Right forelimb (tissue), 1 donor: ENCODE results near the gene TWIST1.

Source experiments
- DNase-seq: peaks from one replicate; pipeline ENCODE4 v3.0.0-alpha.2; 2018

TWIST1 gene

DNA sequence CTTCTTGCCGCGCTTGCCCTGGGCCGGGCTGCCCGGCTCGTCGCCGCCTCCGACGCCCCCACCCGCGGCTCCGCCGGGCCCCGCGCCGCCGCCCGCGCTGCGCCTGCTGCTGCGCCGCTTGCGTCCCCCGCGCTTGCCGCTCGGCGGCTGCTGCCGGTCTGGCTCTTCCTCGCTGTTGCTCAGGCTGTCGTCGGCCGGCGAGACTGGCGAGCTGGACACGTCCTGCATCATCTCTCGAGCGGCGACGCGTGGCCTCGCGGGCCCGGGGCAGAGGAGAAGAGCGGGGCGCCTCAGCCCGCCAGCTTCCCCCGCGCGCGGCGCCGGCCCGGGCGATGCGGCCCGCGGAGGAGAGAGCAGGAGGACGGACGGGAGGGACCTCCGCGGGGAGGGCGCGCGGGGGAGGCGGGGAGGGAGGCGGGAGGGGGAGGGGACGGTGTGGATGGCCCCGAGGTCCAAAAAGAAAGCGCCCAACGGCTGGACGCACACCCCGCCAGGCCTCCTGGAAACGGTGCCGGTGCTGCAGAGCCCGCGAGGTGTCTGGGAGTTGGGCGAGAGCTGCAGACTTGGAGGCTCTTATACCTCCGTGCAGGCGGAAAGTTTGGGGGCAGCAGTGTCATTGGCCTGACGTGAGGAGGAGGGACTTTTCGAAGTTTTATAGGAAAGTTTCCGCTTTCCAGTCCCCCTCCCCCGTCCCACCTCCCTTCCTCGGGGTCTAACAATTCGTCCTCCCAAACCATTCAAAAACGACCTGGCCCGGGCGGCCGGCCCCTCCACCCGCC, at the start of gene TWIST1:
TWIST1 (minus strand) TSS at position 546 of the 779 bp plus-strand sequence; CDS start at position 231, 315 bp downstream.
- peak; percentile 93 for DNase-seq

DNA sequence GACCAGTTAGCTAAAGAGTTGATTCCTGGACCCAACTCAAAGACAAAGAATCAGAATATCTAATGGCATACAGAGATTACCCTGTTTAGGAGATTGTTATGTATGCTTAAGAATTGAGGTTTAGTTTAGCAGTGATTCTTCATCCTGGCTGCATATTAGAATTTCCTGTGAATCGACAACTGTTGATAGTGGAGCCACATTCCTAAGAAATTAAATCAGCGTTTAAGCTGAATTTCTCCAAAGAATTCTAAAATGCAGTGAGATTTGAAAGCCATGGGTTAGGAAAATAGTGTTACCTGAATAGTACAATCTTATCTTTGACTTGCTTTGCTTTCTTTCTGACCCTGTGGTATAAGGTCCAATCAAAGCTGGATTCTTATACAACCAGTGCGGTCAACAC, 44.2 kb upstream of the TWIST1 start:
- DNase-seq, result no peak

DNA sequence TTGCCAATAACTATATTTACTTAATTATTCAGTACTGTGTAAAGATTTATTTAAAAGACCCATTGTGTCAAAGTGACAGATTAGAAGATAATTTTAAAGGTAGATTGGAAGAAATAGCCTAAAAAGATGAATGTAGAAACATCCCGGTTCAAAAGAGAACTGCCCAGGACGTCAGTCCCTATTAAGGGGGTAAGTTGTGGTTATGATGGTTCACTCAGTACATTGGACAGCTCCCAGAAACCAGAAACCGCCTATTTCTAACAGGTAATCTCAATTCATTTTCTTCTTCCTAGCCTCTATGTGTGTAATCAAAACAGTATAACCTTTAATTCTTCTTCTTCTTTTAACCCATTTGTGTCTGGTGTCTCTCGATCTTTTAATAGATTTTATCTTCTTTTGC, 29.3 kb upstream of the TWIST1 start:
- DNase-seq, result no peak

DNA sequence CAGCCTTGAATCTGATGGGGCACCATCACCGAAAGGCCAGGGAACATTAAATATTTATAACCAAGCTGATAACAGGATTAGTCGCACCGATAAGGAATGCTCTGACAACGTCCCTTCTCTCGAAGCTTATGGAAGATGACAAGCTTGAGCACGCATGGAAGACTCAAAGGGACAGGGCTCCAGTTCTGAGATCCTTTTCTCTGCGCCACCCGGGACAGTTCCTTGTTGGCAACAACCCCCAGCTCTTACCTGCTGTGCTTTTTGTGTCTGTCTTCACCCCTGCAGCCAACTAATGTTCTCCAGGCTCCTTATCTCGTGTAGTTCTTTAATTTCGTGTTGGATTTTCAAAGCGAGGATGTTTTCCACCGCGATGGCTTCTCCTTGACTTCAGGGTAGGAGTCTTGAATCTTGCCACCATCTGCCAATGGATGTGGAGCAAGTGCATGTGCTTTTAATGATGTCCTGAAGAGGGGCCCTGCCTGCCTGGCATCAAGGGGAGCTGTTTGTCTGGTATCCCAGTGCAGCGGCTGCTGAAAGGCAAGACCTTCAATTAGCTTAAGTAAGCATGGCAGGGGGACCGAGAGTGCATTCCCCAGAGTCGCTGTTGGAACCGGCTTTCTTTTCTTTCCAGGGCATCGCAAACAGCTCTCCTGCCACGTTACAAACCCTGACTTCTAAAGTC, 28.1 kb upstream of the TWIST1 start:
- peak; percentile 42 for DNase-seq

DNA sequence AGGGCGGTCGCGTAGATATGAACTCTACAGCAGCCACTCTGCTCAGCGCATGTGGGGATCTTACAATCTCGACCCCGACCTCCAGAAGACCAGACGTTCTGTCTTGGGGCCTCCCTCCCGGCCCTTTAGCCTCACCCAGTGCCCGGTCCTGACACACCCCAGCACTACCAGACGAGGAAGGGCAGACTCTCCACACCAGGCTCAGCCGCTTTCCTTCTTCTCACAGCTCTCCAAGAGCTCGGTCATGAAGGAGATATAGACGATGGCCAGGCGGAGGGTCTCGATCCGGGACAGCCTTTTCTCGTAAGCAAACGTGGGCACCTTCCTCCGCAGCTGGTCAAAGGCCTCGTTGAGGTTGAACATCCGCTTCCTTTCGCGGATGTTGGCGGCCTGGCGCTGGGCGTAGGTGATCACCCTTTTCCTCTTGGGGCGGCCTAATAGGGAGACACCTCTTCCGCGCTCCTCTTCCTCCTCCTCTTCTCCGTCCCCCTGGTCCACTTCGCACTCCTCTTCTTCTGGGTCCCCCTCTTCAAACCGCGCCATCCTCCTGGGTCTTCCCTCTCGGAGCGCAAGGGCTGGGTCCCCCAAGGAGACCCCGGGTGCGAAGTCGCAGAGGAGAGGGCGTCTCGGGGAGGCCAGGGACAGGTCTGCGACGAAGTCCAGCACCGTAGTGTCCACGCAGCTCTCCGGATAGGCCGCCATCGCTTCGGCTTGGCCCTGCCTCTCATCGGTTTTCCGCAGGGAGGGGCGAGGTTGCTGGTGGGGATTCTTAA, 27.4 kb upstream of the TWIST1 start, which contains the start of gene FERD3L:
FERD3L (minus strand) TSS at position 761 of the 773 bp plus-strand sequence; CDS start at position 702, 59 bp downstream.
- DNase-seq, result peak; percentile 45

DNA sequence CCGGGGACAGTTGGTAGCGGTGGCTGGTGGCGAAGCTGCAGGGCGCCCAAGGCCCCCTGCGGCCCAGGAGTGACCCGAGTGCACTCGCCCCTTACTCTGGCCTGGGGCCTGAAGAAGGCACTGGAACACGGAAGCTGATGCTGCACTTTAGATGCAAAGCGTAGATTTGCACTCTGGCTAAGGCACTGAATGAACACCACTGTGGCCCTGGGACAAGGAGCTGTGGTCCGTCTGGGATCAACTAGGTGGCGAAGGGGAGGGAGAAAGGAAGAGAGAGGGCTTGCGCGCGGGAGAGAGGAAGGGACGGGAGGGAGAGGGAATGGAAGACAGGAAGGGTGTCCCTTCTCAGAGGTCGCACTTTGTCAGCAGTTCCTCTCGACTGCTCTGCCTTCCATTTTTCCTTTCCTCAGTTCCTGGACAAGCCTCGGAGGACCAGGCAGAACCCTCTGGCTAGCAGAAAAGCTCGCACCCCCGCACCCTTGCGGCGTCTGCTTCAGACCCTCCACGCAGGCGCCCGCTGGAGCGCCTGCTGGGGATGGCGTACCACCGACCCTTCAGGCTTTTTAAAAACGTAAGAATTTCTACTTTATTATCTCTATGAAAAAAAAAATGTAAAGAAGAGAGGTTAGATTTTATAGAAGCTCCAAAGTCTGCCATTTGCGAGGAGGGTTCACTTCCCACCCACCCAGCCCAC, 26.6 kb upstream of the TWIST1 start:
- DNase-seq, result peak; percentile 44

DNA sequence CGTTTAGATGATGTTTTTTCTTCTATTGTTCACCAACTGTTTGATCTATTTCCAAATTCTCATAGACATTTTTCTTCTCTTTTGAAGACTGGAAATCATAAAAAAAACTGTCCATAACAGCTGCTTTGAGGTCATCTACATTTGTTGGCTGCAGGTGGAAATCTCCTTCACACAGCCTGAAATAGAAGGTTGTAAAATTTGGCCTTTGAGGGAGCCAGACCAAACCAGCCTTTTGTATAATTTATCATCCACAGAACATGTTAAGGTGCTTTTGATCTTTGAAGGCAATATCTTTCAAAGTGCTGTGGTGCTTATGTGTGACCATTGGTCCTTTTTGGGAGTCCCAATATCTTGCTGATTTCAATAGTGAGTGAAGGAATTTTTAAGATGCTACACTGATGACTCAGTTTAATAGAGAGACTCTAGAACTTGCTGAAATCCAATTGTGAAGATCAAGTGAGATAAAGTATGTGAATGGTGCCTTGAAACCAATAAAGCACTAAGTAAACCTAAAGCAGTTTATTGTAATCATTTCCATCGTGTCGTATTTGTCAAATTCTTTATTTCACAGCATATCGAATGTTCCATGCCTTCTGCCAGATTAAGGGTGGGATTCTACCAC, 22.4 kb upstream of the TWIST1 start:
- no peak for DNase-seq

DNA sequence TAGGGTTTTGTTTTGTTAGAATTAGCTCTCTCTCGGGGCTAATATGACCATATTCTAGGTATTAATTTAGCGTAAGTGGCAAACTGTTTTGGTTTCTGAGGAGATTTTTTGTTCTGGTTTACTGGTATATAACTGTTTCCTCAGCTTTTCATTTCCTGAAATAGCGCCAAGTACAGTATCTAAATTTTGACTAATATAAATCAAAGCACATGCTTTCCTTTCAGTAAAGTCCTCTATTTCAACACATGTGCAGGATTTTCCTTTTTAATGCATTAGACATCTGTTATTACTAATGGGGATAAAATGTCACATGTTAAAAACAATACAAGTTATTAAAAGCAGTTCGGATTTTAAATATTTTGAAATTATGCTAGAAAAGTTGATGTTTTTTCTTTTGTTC, 16.4 kb upstream of the TWIST1 start:
- DNase-seq, result no peak

DNA sequence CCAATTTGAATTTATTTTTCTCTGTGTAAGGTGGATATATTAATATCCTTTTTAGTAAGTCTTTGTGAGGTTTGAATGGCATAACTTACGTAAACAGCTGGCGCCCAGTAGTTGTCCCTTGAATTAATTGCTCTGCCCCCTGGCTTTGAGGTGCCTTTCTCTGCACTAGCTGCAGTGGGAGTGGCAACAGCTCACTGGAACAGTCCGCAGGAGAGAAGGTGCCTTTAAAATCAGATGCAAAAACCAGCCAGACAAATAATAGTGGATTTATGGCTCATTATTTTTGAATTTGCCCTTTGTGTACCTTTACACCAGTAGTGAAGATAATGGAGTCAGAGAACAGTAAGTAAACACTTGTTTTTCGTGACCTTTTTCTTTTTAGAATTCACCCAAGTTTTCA, 16.0 kb upstream of the TWIST1 start:
- no peak for DNase-seq

DNA sequence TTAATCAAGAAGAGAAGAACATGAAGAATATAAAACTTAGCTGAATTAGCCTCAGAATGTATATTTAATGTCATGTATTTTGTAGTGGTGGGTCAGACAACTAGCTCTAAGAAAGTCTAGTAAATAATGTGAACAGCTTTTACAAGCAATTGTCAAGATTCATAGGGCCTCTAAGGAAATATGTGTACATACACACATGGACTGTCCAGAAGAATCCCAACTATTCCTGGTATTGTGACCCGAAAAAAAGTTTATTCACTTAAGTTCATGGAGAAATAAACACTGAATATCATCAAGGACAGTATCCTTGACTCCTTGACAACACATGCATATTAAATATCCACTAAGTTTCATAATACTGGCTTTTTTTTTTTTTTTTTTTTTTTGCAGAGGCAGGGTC, 11.4 kb upstream of the TWIST1 start:
- no peak for DNase-seq

DNA sequence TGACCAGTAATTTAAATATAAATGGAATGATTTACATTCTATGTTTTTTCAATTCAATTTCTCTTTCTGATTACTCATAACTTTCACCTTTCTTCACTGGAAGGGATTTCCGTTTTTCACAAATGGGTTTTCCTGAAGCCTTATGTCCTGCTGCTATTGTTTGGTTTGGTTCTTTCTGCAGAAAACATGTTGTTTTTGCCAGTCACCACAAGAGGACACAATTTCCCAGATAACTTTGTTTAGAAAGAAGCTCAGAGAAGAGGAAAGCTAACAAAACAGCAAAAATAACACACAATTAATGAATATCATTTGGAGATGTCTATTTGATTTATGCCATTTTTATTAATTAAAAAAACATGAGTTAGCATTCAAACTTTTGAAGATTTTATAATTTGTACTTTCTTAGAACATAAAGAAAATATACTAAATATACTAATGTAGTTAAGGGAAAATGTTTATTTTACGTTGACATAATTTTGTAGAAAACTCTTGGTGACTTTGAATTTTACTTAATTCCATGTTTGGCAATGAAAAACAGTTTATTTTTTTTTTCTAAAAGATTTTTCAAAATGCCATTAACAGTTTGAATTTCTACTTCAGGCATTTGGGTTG, 4.6 kb upstream of the TWIST1 start:
- DNase-seq, result no peak

DNA sequence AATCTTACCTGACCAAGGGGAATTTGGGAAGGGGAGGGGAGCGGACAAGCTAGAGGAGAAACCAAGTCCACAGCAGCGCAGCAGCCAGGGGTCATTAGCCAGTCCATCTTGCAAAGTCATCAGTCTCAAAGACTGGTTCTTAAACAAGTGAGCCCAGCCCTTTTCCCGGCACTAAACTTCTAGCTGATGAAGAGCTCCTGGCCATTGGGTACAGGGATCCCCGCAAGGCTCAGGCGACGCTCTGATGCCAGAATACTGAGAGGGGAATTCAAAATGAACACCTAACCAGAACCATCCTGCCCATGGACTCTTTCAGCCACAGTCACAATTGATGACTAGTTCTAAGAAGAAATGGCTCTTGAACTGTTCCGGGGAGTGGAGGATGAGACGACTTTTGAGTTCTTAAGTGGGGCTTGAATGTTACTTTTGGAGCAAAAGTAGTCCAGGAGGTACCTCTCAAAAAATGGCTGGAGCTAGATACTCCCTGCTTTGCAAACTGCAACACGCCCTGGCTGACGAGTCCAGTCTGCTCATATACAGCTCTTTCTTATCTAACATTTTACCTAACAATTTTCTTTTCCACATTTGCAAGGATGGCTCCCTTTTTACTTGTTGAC, 2.5 kb upstream of the TWIST1 start:
- peak; percentile 42 for DNase-seq

DNA sequence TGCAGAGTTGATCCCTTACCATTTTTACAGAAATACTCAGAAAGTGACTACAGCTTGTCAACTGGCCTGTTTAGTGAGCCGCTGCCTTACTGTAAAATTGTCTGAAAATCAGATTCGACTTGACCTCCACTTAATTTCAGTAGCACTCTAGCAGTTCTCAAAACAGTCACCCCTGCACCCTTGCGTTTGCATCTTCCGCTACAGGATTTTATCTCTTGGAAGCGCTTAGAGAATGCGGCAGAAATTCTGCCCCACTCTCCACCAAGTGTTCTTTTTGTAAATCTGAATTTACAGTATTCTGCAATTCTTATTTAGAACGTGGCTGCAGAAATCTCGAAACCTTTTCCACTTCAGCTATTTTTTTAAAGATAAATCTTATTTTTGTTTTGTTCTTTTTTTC, 1.9 kb upstream of the TWIST1 start:
- no peak for DNase-seq

DNA sequence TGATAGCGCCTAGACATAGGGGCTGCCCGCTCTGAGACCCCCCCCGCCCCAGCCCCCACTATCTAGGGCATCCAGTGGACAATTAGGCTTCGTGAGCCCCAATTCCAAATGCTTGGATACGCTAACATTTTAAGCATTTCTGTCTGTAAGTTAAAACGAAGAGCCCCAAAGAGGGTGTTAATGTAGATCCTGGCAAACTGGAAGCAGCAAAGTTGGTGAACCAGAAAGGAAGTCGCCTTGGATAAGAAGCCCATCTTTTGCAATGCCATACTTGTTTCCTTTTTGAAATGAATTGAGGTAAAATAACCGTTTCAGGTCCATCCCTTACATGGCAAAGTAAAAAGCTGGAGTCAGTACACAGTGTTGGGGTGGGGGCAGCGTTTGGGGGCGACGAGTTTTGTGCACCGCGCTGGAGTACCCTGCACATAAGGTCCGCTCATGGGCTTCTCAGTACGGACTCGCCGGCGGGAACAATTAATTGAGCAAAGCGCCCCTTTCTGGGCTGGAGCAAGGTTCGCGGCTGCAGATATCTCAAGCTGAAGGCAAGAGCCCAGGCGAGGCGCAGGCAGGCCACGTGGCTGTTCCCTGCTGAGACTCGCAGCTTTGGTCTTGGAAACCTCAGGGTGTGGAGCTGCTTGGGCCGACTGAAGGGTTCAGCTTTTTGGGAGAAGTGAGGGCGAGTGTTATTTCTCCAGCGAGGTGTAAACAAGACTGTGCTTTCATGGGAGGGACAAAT, 1.4 kb upstream of the TWIST1 start:
- peak; percentile 47 for DNase-seq

DNA sequence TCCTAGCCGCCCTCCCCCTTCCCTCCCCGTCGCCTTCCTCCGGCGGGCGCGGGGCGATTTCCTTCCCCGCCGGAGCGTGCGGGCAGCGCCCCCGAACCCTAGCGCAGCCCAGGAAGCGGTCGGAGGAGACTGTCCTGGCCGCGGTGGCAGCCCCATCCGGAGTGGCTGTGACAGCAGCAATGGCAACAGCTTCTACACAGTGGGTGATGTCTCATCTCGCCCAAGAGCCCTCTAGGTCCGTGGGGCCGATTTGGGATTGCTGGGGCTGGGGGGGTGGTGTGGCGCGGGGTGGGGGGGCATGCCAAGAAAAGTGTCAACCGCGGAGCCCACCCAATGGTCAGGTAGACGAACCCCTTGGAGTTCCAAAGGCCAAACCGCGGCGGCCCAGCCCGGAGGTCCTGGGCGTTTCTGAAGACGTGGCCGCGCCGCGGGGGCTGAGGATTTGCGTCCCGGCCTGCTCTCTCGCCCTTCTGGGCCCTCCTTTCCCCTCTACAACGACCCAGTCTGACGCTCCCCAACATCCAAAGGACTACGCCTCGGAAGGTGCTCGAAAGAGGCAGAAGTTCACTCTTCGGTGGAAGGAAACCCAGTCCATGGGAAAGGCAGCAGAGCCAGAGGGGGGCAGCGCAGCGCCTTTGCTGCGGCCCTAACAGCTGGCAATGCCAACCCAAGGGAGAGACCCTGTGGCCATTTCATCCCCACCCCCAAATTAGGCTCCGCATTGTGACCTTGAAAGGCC, 603 bp upstream of the TWIST1 start:
- peak; percentile 70 for DNase-seq

DNA sequence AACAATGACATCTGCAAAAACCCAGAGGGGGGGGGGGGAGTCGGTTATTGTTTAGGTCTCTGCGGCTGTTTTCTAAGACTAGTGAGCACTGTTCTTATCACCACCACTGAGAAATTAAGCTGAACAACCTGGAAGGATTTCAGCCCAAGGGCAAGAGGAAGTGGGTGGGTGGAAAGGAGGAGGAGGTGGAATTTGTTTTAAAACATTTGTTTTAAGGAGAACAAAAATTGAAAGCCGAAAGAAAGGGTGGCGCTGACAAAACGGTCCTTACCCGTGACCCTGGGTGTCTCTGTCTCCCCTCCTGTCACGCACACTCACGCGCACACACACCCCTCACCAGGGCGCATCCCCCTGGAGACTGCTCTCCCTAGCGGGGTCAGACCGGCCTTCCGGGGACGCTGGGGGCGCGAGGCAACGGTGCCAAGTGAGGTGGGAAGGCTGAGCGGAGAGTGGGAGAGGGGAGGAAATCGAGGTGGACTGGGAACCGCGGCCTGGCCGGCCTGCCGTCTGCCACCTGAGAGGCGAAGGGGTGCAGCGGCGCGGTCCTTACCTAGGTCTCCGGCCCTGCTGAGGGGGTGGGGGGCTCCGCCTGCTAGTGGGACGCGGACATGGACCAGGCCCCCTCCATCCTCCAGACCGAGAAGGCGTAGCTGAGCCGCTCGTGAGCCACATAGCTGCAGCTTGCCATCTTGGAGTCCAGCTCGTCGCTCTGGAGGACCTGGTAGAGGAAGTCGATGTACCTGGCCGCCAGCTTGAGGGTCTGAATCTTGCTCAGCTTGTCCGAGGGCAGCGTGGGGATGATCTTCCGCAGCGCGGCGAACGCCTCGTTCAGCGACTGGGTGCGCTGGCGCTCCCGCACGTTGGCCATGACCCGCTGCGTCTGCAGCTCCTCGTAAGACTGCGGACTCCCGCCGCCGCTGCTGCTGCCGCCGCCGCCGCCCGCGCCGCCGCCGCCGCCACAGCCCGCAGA, 1.0 kb downstream of the TWIST1 start:
- DNase-seq, result peak; percentile 67

DNA sequence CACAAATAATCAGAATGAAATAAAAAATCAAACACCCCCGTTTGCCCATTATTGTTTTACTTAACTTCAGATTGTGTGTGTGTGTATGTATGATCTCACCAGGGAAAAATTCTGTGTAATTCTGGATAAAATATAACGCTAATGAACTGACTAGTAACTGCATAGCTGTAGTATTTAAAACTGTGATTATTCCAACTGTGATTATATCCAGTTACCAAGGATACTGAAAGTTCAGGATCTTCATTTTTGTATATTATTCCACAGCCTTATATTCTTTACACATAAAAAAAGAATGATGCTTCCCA, 2.9 kb downstream of the TWIST1 start:
- no peak for DNase-seq

DNA sequence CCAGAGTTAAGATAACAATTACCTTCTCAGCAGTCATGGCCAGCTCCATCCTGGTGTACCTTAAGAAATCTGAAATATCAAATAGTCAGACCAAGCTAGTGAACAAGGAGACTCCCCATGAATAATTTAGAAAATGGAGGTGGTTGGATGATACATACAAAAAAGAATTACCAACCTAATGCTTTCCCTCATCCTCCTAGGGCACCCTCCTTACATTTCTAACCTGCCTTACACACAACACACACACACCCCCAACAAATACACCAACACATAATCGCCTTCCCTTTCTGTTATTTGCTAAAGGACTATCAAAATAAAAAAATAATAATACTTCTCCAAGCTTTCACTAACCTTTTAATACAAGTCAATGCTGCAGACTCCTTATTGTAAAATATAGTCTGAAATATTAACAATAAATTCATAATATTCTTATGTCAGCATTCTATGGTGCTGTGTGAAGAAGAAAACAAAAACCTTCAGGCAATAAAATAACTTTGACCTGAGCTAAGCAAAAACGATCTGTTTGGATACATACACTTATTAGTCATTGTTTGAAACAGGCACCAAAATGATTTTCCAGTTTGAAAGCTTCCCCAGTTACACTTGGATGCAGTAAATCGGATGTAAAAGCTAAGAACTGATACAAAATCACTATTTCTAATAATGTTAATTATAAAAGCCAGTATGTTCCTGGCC, 3.4 kb downstream of the TWIST1 start:
- no peak for DNase-seq
